GM19372 (cell line): ENCODE data around the gene NF1.

ENCODE experiments used
- ATAC-seq: cut with Tn5 transposase; IDR thresholded peaks from one replicate; pipeline ENCODE4 v1.9.1; 2021; ENCODE audit warnings: mild to moderate bottlenecking, low read depth, moderate library complexity; ENCODE audit not compliant: unreplicated experiment

The NF1 gene

GRCh38 chr17:31415004-31415454, 320.3 kb downstream of the NF1 start:
- no peak for ATAC-seq

GRCh38 chr17:31415640-31416502, 321.1 kb downstream of the NF1 start:
- no peak for ATAC-seq

- no peak for ATAC-seq
These were observed 321.7 kb downstream of the NF1 start for GRCh38 chr17:31416503-31416923.

- ATAC-seq: no peak
These were observed 322.4 kb downstream of the NF1 start for GRCh38 chr17:31417051-31417792.

DNA sequence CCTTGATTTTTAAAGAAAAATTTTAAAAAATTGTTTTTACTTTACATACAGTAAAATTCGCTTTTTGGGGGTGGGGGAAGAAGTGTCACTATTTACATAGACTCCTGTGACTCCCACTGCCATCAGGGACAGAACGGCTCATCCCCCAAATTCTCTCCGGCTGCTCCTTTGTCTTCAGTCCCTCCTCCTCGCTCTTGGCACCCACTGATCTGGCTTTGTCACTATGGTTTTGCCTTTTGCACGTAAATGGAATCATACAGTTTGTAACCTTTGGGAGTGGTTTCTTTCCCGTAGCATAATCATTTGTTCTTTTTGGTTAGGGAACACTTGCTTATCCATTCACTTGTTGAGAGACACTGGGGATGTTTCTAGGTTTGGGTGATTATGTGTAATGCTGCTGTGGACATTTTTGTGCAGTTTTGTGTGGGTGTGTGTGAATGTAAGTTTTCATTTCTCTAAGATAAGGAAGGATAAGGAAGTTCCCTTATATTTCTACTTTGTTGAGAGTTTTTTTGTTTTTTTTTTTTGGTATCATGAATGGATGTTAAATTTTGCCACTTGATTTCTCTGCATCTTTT, 324.1 kb downstream of the NF1 start:
- ATAC-seq: no peak

DNA sequence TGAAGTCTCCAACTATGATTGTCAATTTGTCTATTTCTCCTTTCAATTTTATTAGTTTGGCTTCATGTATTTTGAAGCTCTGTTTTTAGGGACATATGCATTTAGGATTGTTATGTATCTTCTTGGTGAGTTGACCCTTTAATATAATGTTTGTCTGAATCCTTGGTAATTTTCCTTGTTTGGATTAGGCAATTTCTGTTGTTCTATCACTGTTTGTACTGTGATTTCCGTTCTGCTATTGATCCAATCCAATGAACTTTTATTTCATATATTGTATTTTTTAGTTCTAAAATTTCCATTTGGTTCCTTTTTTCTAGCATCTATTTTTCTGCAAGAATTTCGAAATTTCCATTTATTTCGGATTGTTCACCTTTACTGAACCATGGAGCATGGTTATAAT, 327.7 kb downstream of the NF1 start:
- ATAC-seq: no peak

DNA sequence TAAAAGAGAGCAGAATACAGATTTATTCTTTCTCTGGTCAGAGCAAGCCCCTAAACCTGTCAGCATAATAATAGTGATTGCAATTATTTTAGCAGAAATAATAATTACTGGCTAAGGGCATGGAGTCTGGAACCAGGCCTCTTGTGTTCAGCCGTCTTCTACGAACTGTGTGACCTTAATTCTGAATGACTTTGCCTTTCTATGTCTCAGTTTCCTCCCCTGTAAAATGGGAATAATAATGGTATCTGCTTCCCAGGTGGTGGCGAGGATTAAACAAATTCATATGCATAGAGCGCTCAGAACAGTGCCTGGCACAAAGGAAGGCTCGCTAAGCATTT, 330.1 kb downstream of the NF1 start:
- ATAC-seq: no peak

DNA sequence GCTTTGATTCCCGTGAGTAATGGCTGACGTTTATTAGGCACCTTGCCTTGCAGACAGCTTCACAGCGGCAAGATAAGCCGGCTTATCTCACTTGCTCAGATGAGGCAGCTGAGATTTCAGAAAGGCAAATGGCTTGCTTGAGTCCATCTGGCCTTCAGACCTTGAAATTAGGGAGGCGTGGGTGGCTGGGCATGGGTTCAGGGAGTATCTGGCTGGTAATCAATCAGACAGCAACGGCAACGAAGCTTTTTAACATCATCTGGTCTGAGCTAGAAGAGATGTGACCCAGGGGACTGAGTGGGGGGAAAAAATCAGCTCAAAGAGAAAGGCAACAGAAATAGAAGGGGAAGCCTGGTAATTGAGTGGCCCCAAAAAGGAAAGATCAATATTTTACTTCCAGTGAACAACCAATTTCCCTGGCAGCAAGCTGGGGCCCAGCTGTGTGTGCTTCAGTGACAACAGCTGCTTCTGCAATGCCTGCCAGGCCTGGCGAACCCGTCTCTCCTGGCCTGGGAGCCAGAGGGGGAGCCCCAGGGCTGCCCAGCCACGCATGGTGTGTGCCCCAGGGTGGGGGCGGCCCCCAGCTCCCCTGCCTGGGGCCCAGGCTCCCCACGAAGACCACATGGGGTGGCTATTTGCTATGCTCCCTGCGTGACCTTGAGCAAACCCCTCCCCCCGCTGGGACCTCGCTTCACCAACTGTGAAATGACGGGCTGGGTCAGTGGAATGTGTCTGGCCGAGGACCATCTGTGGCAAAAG, 330.7 kb downstream of the NF1 start:
- ATAC-seq: no peak
